HepG2 (cell line): ENCODE measurements around the gene ATG2A. TPM values are rescaled to one million over a fixed set of nuclear protein-coding genes. Genes with fewer than 3 reads are reported as not detected.

ENCODE experiments used
- ARNTL ChIP-seq: sonication (generic); formaldehyde crosslinking; IDR thresholded peaks from 2 replicates; pipeline ENCODE4 v1.4.0; 2020; ENCODE audit warnings: mild to moderate bottlenecking, missing genetic modification reagents
- DR1 ChIP-seq: sonication (generic); formaldehyde crosslinking; IDR thresholded peaks from 2 replicates; pipeline ENCODE4 v1.8.0; 2021; ENCODE audit warnings: mild to moderate bottlenecking, missing genetic modification reagents, inconsistent platforms
- FLYWCH1 ChIP-seq: sonication (generic); formaldehyde crosslinking; IDR thresholded peaks from 2 replicates; pipeline ENCODE4 v1.8.1; 2023; ENCODE audit warnings: mild to moderate bottlenecking, missing genetic modification reagents
- FOXO4 ChIP-seq: sonication (generic); formaldehyde crosslinking; conservative IDR thresholded peaks from 2 replicates; pipeline ENCODE4 v1.8.1; 2023; ENCODE audit warnings: missing genetic modification reagents
- GATAD2A ChIP-seq: IDR thresholded peaks from 2 replicates; pipeline ENCODE4 v1.6.1; 2016
- GTF3A ChIP-seq: sonication (generic); formaldehyde crosslinking; conservative IDR thresholded peaks from 2 replicates; pipeline ENCODE4 v1.4.0; 2020; ENCODE audit warnings: mild to moderate bottlenecking, missing genetic modification reagents
- HBP1 ChIP-seq: IDR thresholded peaks from 2 replicates; pipeline ENCODE4 v1.6.1; 2016; ENCODE audit warnings: low read depth, control low read depth
- HES4 ChIP-seq: sonication (generic); formaldehyde crosslinking; IDR thresholded peaks from 2 replicates; pipeline ENCODE4 v1.9.0; 2021; ENCODE audit warnings: mild to moderate bottlenecking, missing genetic modification reagents, borderline replicate concordance
- KDM2A ChIP-seq: sonication (generic); formaldehyde crosslinking; IDR thresholded peaks from 2 replicates; pipeline ENCODE4 v1.4.0; 2020; ENCODE audit warnings: low read depth, missing genetic modification reagents, borderline replicate concordance
- PITX1 ChIP-seq: sonication (generic); formaldehyde crosslinking; IDR thresholded peaks from 2 replicates; pipeline ENCODE4 v1.5.1; 2020; ENCODE audit warnings: mild to moderate bottlenecking, missing genetic modification reagents
- POGZ ChIP-seq: sonication (generic); formaldehyde crosslinking; IDR thresholded peaks from 2 replicates; pipeline ENCODE4 v1.4.0; 2020; ENCODE audit warnings: mild to moderate bottlenecking, missing genetic modification reagents
- RFX1 ChIP-seq: fragments of 450-650 bp; IDR thresholded peaks from 2 replicates; pipeline ENCODE4 v1.6.1; 2017
- RFXANK ChIP-seq: IDR thresholded peaks from 2 replicates; pipeline ENCODE4 v1.6.1; 2016
- SMAD1 ChIP-seq: sonication (generic); formaldehyde crosslinking; IDR thresholded peaks from 2 replicates; pipeline ENCODE4 v1.4.0; 2020; ENCODE audit warnings: missing genetic modification reagents, low read depth, mild to moderate bottlenecking, borderline replicate concordance
- SOX5 ChIP-seq: IDR thresholded peaks from 2 replicates; pipeline ENCODE4 v1.6.1; 2016; ENCODE audit warnings: borderline replicate concordance
- ZFP36 ChIP-seq: fragments of 150-350 bp; IDR thresholded peaks from 2 replicates; pipeline ENCODE4 v1.6.1; 2018; ENCODE audit warnings: borderline replicate concordance, low read length, low read depth; ENCODE audit not compliant: partially characterized antibody
- ZFP90 ChIP-seq: sonication (generic); formaldehyde crosslinking; IDR thresholded peaks from 2 replicates; pipeline ENCODE4 v1.8.0; 2022; ENCODE audit warnings: missing genetic modification reagents, mild to moderate bottlenecking, inconsistent platforms, borderline replicate concordance
- ZKSCAN5 ChIP-seq: sonication (generic); formaldehyde crosslinking; IDR thresholded peaks from 2 replicates; pipeline ENCODE4 v1.5.1; 2020; ENCODE audit warnings: mild to moderate bottlenecking, missing genetic modification reagents
- ZNF10 ChIP-seq: sonication (generic); formaldehyde crosslinking; IDR thresholded peaks from 2 replicates; pipeline ENCODE4 v1.4.0; 2020; ENCODE audit warnings: mild to moderate bottlenecking, low read depth, missing genetic modification reagents, borderline replicate concordance
- ZNF543 ChIP-seq: sonication (generic); formaldehyde crosslinking; IDR thresholded peaks from 2 replicates; pipeline ENCODE4 v1.4.0; 2020; ENCODE audit warnings: mild to moderate bottlenecking, missing genetic modification reagents
- ZNF576 ChIP-seq: sonication (generic); formaldehyde crosslinking; IDR thresholded peaks from 2 replicates; pipeline ENCODE4 v1.4.0; 2020; ENCODE audit warnings: mild to moderate bottlenecking, missing genetic modification reagents
- ZNF619 ChIP-seq: sonication (generic); formaldehyde crosslinking; IDR thresholded peaks from 2 replicates; pipeline ENCODE4 v1.4.0; 2020; ENCODE audit warnings: mild to moderate bottlenecking, missing genetic modification reagents
- ZNF644 ChIP-seq: IDR thresholded peaks from 2 replicates; pipeline ENCODE4 v1.6.1; 2016; ENCODE audit warnings: low read depth
- polyA plus RNA-seq, 8 experiments: library from polyadenylated mRNA; depleted of rRNA in 3 of 8; stranded (reverse) in 7 of 8; unstranded in 1 of 8; fragments of >200 nt; fragmentation: Illumina TruSeq in 4 of 8; extraction: Trizol in 4 of 8; gene quantifications; 2 replicates each; pipeline versions ENCODE4 v1.2.1 to v1.2.3, GENCODE V29; 2011 to 2016; ENCODE audit warnings: low read depth in 4 of 8, missing spikeins in 1 of 8, mixed read lengths in 1 of 8; ENCODE audit not compliant: insufficient read depth in 1 of 8
- total RNA-seq, 5 experiments: library from RNA; depleted of rRNA; stranded (reverse); fragments of >200 nt; fragmentation: Illumina TruSeq; extraction: Trizol; gene quantifications; 2 replicates each; pipeline ENCODE4 v1.2.3, GENCODE V29; 2016; ENCODE audit warnings: low read depth in 1 of 5
- TF ChIP-seq, protein P1 (sequence below): sonication (generic); formaldehyde crosslinking; IDR thresholded peaks from 2 replicates; pipeline ENCODE4 v1.4.0; 2020; ENCODE audit warnings: missing genetic modification reagents, low read depth, mild to moderate bottlenecking, borderline replicate concordance
- TF ChIP-seq, protein P2 (sequence below): sonication (generic); formaldehyde crosslinking; IDR thresholded peaks from 2 replicates; pipeline ENCODE4 v1.5.0; 2020; ENCODE audit warnings: mild to moderate bottlenecking, missing genetic modification reagents
- TF ChIP-seq, protein P3 (sequence below): sonication (generic); formaldehyde crosslinking; IDR thresholded peaks from 2 replicates; pipeline ENCODE4 v1.4.0; 2020; ENCODE audit warnings: mild to moderate bottlenecking, missing genetic modification reagents

The ATG2A gene
- total and polyA plus RNA-seq, 2 of the 13 experiments (the other 11 are each of a cell fraction or from before 2014, with no cell fraction given): 6.7 to 8.0 TPM

DNA sequence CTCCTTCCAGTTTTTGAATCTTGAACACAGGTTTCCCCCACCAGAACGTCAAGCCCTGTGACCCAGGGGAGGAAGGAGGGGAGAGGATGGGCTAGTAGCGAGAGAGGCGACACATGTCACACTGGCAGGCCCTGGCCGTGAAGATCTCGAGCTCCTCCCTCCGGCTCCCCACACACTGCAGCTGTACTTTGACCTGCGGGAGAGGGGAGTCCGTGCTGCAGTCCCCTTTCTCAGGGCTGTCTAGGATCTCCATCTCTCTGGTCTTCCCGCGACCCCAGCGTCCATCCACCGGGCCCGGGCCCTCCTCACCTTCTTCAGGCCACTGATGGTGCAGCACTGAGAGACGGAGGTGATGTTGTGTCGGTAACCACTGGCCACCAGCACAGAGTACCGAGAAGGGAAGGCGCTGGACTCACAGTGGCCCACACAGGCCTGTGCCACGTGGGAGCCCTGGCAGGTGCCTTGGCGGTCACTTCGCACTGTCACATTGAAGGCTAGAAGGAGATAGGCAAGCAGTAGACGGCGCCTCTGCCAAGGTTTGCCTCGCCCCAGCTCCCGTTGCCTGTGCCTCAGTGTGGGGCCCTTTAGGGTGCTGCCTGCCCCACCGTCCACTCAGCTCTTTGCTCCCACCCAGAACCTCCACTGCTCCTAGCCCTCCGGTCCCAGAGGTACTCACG is 17.8 kb upstream of the ATG2A start (continued):
- TF ChIP-seq ZFP36 (no peak), SMAD1 (CRISPR knock-in tag) (no peak), DR1 (0 out of 2 replicates have a peak, but pooled peaks have one; percentile 33), ARNTL (CRISPR knock-in tag) (peak; percentile 38; the same call in 1 of the 2 replicates), ZNF10 (no peak), RFXANK (CRISPR knock-in tag) (no peak), ZFP90 (CRISPR knock-in tag) (peak; percentile 43), GATAD2A (CRISPR knock-in tag) (no peak), GTF3A (no peak), ZNF619 (CRISPR knock-in tag) (no peak; the same call in 1 of the 2 replicates), SOX5 (no peak), FOXO4 (CRISPR knock-in tag) (no peak), ZKSCAN5 (no peak), ZNF576 (CRISPR knock-in tag) (no peak), ZNF543 (no peak), HBP1 (CRISPR knock-in tag) (no peak), HES4 (CRISPR knock-in tag) (peak; percentile 36; the same call in 1 of the 2 replicates), KDM2A (CRISPR knock-in tag) (peak; percentile 29; the same call in 1 of the 2 replicates), ZNF644 (no peak), POGZ (CRISPR knock-in tag) (no peak), RFX1 (no peak), PITX1 (CRISPR knock-in tag) (no peak), FLYWCH1 (CRISPR knock-in tag) (no peak)
- TF ChIP-seq, protein P1, sequence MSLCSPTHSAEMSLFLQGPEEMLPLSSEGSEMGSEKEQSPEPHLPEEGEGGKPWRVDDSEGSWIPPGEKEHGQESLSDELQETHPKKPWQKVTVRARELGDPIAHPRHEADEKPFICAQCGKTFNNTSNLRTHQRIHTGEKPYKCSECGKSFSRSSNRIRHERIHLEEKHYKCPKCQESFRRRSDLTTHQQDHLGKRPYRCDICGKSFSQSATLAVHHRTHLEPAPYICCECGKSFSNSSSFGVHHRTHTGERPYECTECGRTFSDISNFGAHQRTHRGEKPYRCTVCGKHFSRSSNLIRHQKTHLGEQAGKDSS (CRISPR knock-in tag): no peak
- TF ChIP-seq, protein P2, sequence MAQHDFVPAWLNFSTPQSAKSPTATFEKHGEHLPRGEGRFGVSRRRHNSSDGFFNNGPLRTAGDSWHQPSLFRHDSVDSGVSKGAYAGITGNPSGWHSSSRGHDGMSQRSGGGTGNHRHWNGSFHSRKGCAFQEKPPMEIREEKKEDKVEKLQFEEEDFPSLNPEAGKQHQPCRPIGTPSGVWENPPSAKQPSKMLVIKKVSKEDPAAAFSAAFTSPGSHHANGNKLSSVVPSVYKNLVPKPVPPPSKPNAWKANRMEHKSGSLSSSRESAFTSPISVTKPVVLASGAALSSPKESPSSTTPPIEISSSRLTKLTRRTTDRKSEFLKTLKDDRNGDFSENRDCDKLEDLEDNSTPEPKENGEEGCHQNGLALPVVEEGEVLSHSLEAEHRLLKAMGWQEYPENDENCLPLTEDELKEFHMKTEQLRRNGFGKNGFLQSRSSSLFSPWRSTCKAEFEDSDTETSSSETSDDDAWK (CRISPR knock-in tag): no peak
- TF ChIP-seq, protein P3, sequence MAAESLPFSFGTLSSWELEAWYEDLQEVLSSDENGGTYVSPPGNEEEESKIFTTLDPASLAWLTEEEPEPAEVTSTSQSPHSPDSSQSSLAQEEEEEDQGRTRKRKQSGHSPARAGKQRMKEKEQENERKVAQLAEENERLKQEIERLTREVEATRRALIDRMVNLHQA (CRISPR knock-in tag): no peak
